GM20000 (cell line): ENCODE measurements around the gene EXOC3L1.

ENCODE experiments used
- DNase-seq: peaks from one replicate; pipeline ENCODE4 v3.0.0; 2012; ENCODE audit warnings: low spot score
- TF ChIP-seq, protein P1 (sequence below): IDR thresholded peaks from 2 replicates; pipeline ENCODE4 v1.5.1; 2012; ENCODE audit warnings: mild to moderate bottlenecking, control low read depth; ENCODE audit errors: extremely low read depth, missing control alignments

Gene EXOC3L1

GRCh38 chr16:67228034-67228785 is 38.3 kb upstream of the EXOC3L1 start:
- TF ChIP-seq, protein P1, sequence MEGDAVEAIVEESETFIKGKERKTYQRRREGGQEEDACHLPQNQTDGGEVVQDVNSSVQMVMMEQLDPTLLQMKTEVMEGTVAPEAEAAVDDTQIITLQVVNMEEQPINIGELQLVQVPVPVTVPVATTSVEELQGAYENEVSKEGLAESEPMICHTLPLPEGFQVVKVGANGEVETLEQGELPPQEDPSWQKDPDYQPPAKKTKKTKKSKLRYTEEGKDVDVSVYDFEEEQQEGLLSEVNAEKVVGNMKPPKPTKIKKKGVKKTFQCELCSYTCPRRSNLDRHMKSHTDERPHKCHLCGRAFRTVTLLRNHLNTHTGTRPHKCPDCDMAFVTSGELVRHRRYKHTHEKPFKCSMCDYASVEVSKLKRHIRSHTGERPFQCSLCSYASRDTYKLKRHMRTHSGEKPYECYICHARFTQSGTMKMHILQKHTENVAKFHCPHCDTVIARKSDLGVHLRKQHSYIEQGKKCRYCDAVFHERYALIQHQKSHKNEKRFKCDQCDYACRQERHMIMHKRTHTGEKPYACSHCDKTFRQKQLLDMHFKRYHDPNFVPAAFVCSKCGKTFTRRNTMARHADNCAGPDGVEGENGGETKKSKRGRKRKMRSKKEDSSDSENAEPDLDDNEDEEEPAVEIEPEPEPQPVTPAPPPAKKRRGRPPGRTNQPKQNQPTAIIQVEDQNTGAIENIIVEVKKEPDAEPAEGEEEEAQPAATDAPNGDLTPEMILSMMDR = no peak
- no peak for DNase-seq

DNA sequence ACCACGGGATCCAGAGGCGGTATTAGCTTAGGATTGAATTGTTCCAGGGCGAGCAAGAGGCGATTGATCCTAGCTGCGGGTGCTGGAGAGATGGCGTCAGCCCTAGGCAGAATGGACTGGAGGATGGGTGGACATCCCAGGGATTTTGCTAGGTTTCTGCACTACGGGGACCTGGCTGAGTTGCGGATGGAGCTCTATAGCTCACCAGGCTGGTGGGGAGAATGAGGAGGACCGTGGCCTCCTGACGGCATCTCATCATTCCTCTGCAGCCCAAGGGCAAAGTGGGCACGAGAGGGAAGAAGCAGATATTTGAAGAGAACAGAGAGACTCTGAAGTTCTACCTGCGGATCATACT is 37.6 kb upstream of the EXOC3L1 start:
- no peak for DNase-seq
- TF ChIP-seq, protein P1 = no peak

- peak; percentile 98 for DNase-seq
- TF ChIP-seq, protein P1 = no peak
These were observed 37.0 kb upstream of the EXOC3L1 start, which contains the start of gene TMEM208 for GRCh38 chr16:67226804-67227566. Gene TMEM208 (plus strand): TSS chr16:67227130. CDS start chr16:67227219, 89 bp downstream.

- no peak for DNase-seq
- TF ChIP-seq, protein P1 = no peak
These were observed 36.4 kb upstream of the EXOC3L1 start for GRCh38 chr16:67226295-67226803.

GRCh38 chr16:67223992-67224391 is 34.1 kb upstream of the EXOC3L1 start:
- TF ChIP-seq, protein P1 = no peak

GRCh38 chr16:67216612-67217490 is 26.9 kb upstream of the EXOC3L1 start:
- TF ChIP-seq, protein P1 = no peak
- no peak for DNase-seq

More at GRCh38 chr16:67223992-67224391, 34.1 kb upstream of the EXOC3L1 start:
- DNase-seq = no peak
